ENCODE measurements around the gene GLT1D1. TPM values are rescaled to one million over a fixed set of nuclear protein-coding genes. Genes with fewer than 3 reads are reported as not detected.
"Not testable (repeated sequence)": the region's sequence is repeated elsewhere in the genome, so short reads cannot be mapped to it uniquely, and the experiment has no call there.

Gene GLT1D1
- total RNA-seq, 2 donors from 2014 or later = not detected

- Histone ChIP-seq H3K4me1 (no peaks in the 10 kb centered on the region), H3K4me3 (no peak overlapping the region), H3K36me3 (replicated peaks in 1 of 2; ENCODE audit: insufficient read depth in 1 of 2, low read depth in 2 of 2) (no peaks in the 10 kb centered on the region), H3K27me3 (no peaks in the 10 kb centered on the region), H3K9me3 (no peaks in the 10 kb centered on the region), H3K27ac (no peak overlapping the region)
- intact Hi-C loops (cut with DNase I) = no loop called here
- TF ChIP-seq CTCF (IDR thresholded peaks at IDR 0.05) (no peak), POLR2A (IDR thresholded peaks at IDR 0.05) (no peak)
- 44% methylated on average over 8 of the region's 8 CpGs for WGBS, 2 donors
- ATAC-seq (no peak), DNase-seq (no peak)
Observed at GRCh38 chr12:128840862-128841468, 12.3 kb upstream of the GLT1D1 start.

- no peak overlapping the region for H3K4me3 ChIP-seq
- H3K9me3 ChIP-seq = no peaks in the 10 kb centered on the region
- H3K27me3 ChIP-seq = no peaks in the 10 kb centered on the region
- H3K36me3 ChIP-seq (replicated peaks in 1 of 2; ENCODE audit: insufficient read depth in 1 of 2, low read depth in 2 of 2) = no peaks in the 10 kb centered on the region
- intact Hi-C loops (cut with DNase I) = no loop called here
- ATAC-seq (no peak), DNase-seq (no peak)
- H3K4me1 ChIP-seq = no peaks in the 10 kb centered on the region
- no peak overlapping the region for H3K27ac ChIP-seq
- WGBS, 2 donors = 77 to 85% methylated on average over 11 of the region's 11 CpGs
- TF ChIP-seq POLR2A (IDR thresholded peaks at IDR 0.05) (no peak), CTCF (IDR thresholded peaks at IDR 0.05) (no peak)
Observed at GRCh38 chr12:128842579-128842978, 10.7 kb upstream of the GLT1D1 start.

- 59 to 77% methylated on average over 4 of the region's 4 CpGs for WGBS, 2 donors
- Histone ChIP-seq H3K9me3 (no peaks in the 10 kb centered on the region), H3K27me3 (no peaks in the 10 kb centered on the region), H3K27ac (no peak overlapping the region), H3K4me3 (no peak overlapping the region), H3K4me1 (no peaks in the 10 kb centered on the region), H3K36me3 (replicated peaks in 1 of 2; ENCODE audit: insufficient read depth in 1 of 2, low read depth in 2 of 2) (no peaks in the 10 kb centered on the region)
- TF ChIP-seq CTCF (IDR thresholded peaks at IDR 0.05) (no peak), POLR2A (IDR thresholded peaks at IDR 0.05) (no peak)
- intact Hi-C loops (cut with DNase I) = no loop called here
- ATAC-seq = no peak
- DNase-seq = no peak
Observed at GRCh38 chr12:128843538-128843937, 9.7 kb upstream of the GLT1D1 start.

GRCh38 chr12:128844031-128844635 lies 9.1 kb upstream of the GLT1D1 start:
- no peaks in the 10 kb centered on the region for H3K27me3 ChIP-seq
- TF ChIP-seq CTCF (IDR thresholded peaks at IDR 0.05) (no peak), POLR2A (IDR thresholded peaks at IDR 0.05) (no peak)
- 58 to 59% methylated on average over 4 to 11 of the region's 11 CpGs for WGBS, 2 donors
- H3K36me3 ChIP-seq (replicated peaks in 1 of 2; ENCODE audit: insufficient read depth in 1 of 2, low read depth in 2 of 2) = no peaks in the 10 kb centered on the region
- no peaks in the 10 kb centered on the region for H3K4me1 ChIP-seq
- ATAC-seq (no peak), DNase-seq (peak in 1 of 4 donors; percentile 50)
- intact Hi-C loops (cut with DNase I) = no loop called here
- no peak overlapping the region for H3K4me3 ChIP-seq
- H3K27ac ChIP-seq = no peak overlapping the region
- no peaks in the 10 kb centered on the region for H3K9me3 ChIP-seq

GRCh38 chr12:128846671-128847070 lies 6.6 kb upstream of the GLT1D1 start:
- H3K4me1 ChIP-seq; H3K9me3 ChIP-seq; H3K4me3 ChIP-seq; H3K27ac ChIP-seq; H3K27me3 ChIP-seq; H3K36me3 ChIP-seq (replicated peaks in 1 of 2; ENCODE audit: insufficient read depth in 1 of 2, low read depth in 2 of 2); ATAC-seq; intact Hi-C loops (cut with DNase I); DNase-seq: not testable (repeated sequence)
- 76 to 83% methylated on average over 5 to 27 of the region's 27 CpGs for WGBS, 2 donors

Measured in body of pancreas (tissue), 4 donors.